AG10803 (cell line): ENCODE measurements around the gene GRB10.

Source experiments
- DNase-seq: peaks from one replicate; pipeline ENCODE4 v3.0.0; 2010; ENCODE audit warnings: low read depth
- H3K4me3 ChIP-seq: 2 replicates; pipeline ENCODE4 v1.5.1; 2011; ENCODE audit warnings: mild to moderate bottlenecking, low read length, control low read depth
- CTCF ChIP-seq: conservative IDR thresholded peaks from 2 replicates; pipeline ENCODE4 v1.5.1; 2011; ENCODE audit warnings: mild to moderate bottlenecking, low read length, control low read depth, inconsistent platforms

The GRB10 gene

GRCh38 chr7:50824882-50825281 lies 42.2 kb upstream of the GRB10 start:
- H3K4me3 ChIP-seq = no peak overlapping the region
- no peak for DNase-seq
- TF ChIP-seq CTCF = no peak

- no peak for TF ChIP-seq CTCF
- peak; percentile 31 for DNase-seq
Measured at GRCh38 chr7:50822706-50823105, 40.0 kb upstream of the GRB10 start.

DNA sequence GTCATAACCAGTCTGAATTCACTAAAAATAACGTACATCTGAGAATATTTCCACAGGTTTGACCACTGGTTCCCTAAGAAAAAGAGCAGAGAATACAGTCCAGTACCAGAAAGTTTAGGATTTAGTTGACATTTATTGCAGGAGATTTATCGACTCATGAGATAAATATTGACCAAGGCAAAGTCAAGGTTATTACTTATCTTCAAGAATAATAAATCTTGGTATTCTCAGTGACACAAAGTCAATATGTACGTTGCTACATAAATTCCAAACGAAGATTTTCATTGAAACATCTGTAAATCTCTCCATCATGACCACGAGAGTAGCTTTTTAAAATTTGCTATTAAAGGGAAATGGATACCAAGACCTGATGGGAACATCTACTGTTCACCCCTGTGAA lies 39.4 kb upstream of the GRB10 start:
- no peak for DNase-seq
- no peak for TF ChIP-seq CTCF
- no peak overlapping the region for H3K4me3 ChIP-seq

More at GRCh38 chr7:50822706-50823105, 40.0 kb upstream of the GRB10 start:
- H3K4me3 ChIP-seq = no peak overlapping the region

- DNase-seq = no peak
- TF ChIP-seq CTCF = no peak
- no peak overlapping the region for H3K4me3 ChIP-seq
Measured at GRCh38 chr7:50821457-50822008, 38.8 kb upstream of the GRB10 start.

- DNase-seq = no peak
- no peak for TF ChIP-seq CTCF
- no peak overlapping the region for H3K4me3 ChIP-seq
Measured at GRCh38 chr7:50818324-50818723, 35.6 kb upstream of the GRB10 start.

DNA sequence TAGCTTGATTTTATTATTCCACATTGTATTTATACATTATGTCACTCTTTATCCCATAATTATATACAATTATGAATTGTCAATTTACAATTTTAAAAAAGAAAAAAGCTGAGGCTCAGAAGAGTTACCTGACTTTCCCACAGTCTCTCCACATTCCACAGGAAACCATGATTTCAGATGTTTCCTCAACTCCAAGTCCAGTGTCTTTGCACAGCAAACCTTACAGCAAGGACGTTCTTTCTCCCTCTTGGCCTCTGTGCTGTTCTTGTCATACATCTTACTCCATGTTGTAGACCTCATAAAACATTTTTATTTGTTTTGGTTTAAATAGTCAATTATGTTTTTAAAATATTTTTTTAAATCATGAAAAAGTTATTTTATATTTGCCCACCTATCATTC lies 34.9 kb upstream of the GRB10 start:
- DNase-seq = no peak
- no peak for TF ChIP-seq CTCF
- no peak overlapping the region for H3K4me3 ChIP-seq

DNA sequence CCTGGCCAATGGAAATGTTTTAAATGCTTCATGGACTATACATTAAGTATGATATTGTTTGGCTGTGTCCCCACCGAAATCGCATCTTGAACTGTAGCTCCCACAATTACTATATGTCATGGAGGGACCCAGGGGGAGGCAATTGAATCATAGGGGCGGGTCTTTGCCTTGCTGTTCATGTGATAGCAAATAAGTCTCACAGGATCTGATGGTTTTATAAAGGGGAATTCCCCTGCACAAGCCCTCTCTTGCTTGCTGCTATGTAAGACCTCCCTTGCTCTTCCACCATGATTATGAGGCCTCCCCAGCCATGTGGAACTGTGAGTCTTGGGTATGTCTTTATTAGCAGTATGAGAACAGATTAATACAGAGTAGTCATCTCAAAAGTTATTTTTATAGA lies 32.4 kb upstream of the GRB10 start:
- H3K4me3 ChIP-seq = no peak overlapping the region
- no peak for DNase-seq
- TF ChIP-seq CTCF = no peak
